Skeletal muscle tissue (tissue), 4 donors: Measurements from ENCODE around the gene CHEK2. TPM values are rescaled to one million over a fixed set of nuclear protein-coding genes. Genes with fewer than 3 reads are reported as not detected.
"Not testable (repeated sequence)": the region's sequence is repeated elsewhere in the genome, so short reads cannot be mapped to it uniquely, and the experiment has no call there.

Source experiments
- H3K27ac ChIP-seq: one replicate; pipeline ENCODE4 v1.7.0; 2013; ENCODE audit warnings: mild to moderate bottlenecking, low read depth, low read length, inconsistent platforms
- H3K27me3 ChIP-seq, 3 donors: one replicate each; pipeline ENCODE4 v1.7.0; 2013; ENCODE audit warnings: low read length in 3 of 3; ENCODE audit not compliant: control insufficient read depth in 3 of 3, insufficient read depth in 3 of 3
- H3K36me3 ChIP-seq, 3 donors: one replicate each; pipeline ENCODE4 v1.7.0; 2013; ENCODE audit warnings: low read length in 3 of 3; ENCODE audit not compliant: control insufficient read depth in 3 of 3, insufficient read depth in 3 of 3
- H3K4me1 ChIP-seq, 3 donors: one replicate each; pipeline ENCODE4 v1.7.0; 2013; ENCODE audit warnings: low read length in 3 of 3, mild to moderate bottlenecking in 3 of 3; ENCODE audit not compliant: control insufficient read depth in 3 of 3, insufficient read depth in 3 of 3
- H3K4me3 ChIP-seq, 3 donors: one replicate each; pipeline ENCODE4 v1.7.0; 2013; ENCODE audit warnings: low read length in 3 of 3
- H3K9ac ChIP-seq, 3 donors: one replicate each; pipeline ENCODE4 v1.7.0; 2013; ENCODE audit warnings: low read length in 3 of 3, mild to moderate bottlenecking in 3 of 3, moderate library complexity in 2 of 3, low read depth in 1 of 3
- H3K9me3 ChIP-seq, 3 donors: one replicate each; pipeline ENCODE4 v1.7.0; 2013; ENCODE audit warnings: low read length in 3 of 3; ENCODE audit not compliant: control insufficient read depth in 3 of 3
- total RNA-seq: library from RNA; depleted of rRNA; stranded (reverse); fragments of >200 nt; gene quantifications from one replicate; pipeline ENCODE4 v1.2.3, GENCODE V29; 2014
- donor health status: Osteomylitis.

CHEK2 gene
- total RNA-seq, 1 donor from 2014 or later, result 12.5 TPM

- Histone ChIP-seq H3K4me1 (peaks cover 7 to 8% (median 7%) of the 10 kb centered on the region in 3 donors), H3K4me3 (no peak overlapping the region), H3K27me3 (no peaks in the 10 kb centered on the region), H3K9ac (no peak overlapping the region), H3K9me3 (peaks cover 0 to 3% (median 0%) of the 10 kb centered on the region in 3 donors), H3K36me3 (peaks cover 4 to 13% (median 10%) of the 10 kb centered on the region in 3 donors), H3K27ac (no peak overlapping the region)
These were observed 29.7 kb upstream of the CHEK2 start for GRCh38 chr22:28771195-28771791.

- Histone ChIP-seq H3K9ac (no peak overlapping the region), H3K9me3 (peaks cover 0 to 3% (median 0%) of the 10 kb centered on the region in 3 donors), H3K4me1 (peaks cover 4 to 8% (median 7%) of the 10 kb centered on the region in 3 donors), H3K27me3 (no peaks in the 10 kb centered on the region), H3K27ac (no peak overlapping the region), H3K36me3 (peaks cover 0 to 2% (median 1%) of the 10 kb centered on the region in 3 donors), H3K4me3 (no peak overlapping the region)
These were observed 27.9 kb upstream of the CHEK2 start for GRCh38 chr22:28769394-28770085.

- Histone ChIP-seq H3K27me3 (no peaks in the 10 kb centered on the region), H3K36me3 (no peaks in the 10 kb centered on the region), H3K9ac (no peak overlapping the region), H3K9me3 (peaks cover 0 to 3% (median 0%) of the 10 kb centered on the region in 3 donors), H3K4me3 (no peak overlapping the region), H3K4me1 (peaks cover 4 to 8% (median 6%) of the 10 kb centered on the region in 3 donors), H3K27ac (no peak overlapping the region)
These were observed 27.2 kb upstream of the CHEK2 start for GRCh38 chr22:28768701-28769393.

GRCh38 chr22:28766628-28767027 lies 25.0 kb upstream of the CHEK2 start:
- H3K27ac ChIP-seq, result no peak overlapping the region
- H3K9me3 ChIP-seq, result peaks cover 0 to 3% (median 0%) of the 10 kb centered on the region in 3 donors
- no peaks in the 10 kb centered on the region for H3K27me3 ChIP-seq
- H3K36me3 ChIP-seq, result no peaks in the 10 kb centered on the region
- no peaks in the 10 kb centered on the region for H3K4me1 ChIP-seq
- H3K9ac ChIP-seq, result no peak overlapping the region
- H3K4me3 ChIP-seq, result no peak overlapping the region

- H3K9me3 ChIP-seq, H3K36me3 ChIP-seq, H3K27me3 ChIP-seq, H3K27ac ChIP-seq, H3K4me3 ChIP-seq, H3K9ac ChIP-seq, H3K4me1 ChIP-seq: not testable (repeated sequence)
These were observed 20.4 kb upstream of the CHEK2 start for GRCh38 chr22:28762000-28762399.

GRCh38 chr22:28761449-28761755 lies 19.8 kb upstream of the CHEK2 start:
- Histone ChIP-seq H3K4me3 (no peak overlapping the region), H3K4me1 (no peaks in the 10 kb centered on the region), H3K36me3 (peaks cover 0 to 4% (median 0%) of the 10 kb centered on the region in 3 donors), H3K9ac (no peak overlapping the region), H3K27ac (no peak overlapping the region), H3K9me3 (no peaks in the 10 kb centered on the region), H3K27me3 (no peaks in the 10 kb centered on the region)

- Histone ChIP-seq H3K27ac (no peak overlapping the region), H3K4me3 (no peak overlapping the region), H3K9me3 (no peaks in the 10 kb centered on the region), H3K27me3 (no peaks in the 10 kb centered on the region), H3K36me3 (peaks cover 0 to 4% (median 0%) of the 10 kb centered on the region in 3 donors), H3K9ac (no peak overlapping the region), H3K4me1 (no peaks in the 10 kb centered on the region)
These were observed 18.4 kb upstream of the CHEK2 start for GRCh38 chr22:28759861-28760560.

GRCh38 chr22:28754512-28754911 lies 12.9 kb upstream of the CHEK2 start:
- H3K4me3 ChIP-seq, H3K4me1 ChIP-seq, H3K27me3 ChIP-seq, H3K36me3 ChIP-seq, H3K9ac ChIP-seq, H3K27ac ChIP-seq, H3K9me3 ChIP-seq: not testable (repeated sequence)

GRCh38 chr22:28750471-28750881 lies 8.9 kb upstream of the CHEK2 start:
- H3K36me3 ChIP-seq, result peaks cover 15 to 35% (median 30%) of the 10 kb centered on the region in 3 donors
- H3K9me3 ChIP-seq, result no peaks in the 10 kb centered on the region
- H3K4me3 ChIP-seq, result no peak overlapping the region
- H3K9ac ChIP-seq, result no peak overlapping the region
- no peak overlapping the region for H3K27ac ChIP-seq
- no peaks in the 10 kb centered on the region for H3K27me3 ChIP-seq
- no peaks in the 10 kb centered on the region for H3K4me1 ChIP-seq
